Measurements from ENCODE around the gene XCL2.
"Not testable (repeated sequence)": the region's sequence is repeated elsewhere in the genome, so short reads cannot be mapped to it uniquely, and the experiment has no call there.

XCL2 gene

DNA sequence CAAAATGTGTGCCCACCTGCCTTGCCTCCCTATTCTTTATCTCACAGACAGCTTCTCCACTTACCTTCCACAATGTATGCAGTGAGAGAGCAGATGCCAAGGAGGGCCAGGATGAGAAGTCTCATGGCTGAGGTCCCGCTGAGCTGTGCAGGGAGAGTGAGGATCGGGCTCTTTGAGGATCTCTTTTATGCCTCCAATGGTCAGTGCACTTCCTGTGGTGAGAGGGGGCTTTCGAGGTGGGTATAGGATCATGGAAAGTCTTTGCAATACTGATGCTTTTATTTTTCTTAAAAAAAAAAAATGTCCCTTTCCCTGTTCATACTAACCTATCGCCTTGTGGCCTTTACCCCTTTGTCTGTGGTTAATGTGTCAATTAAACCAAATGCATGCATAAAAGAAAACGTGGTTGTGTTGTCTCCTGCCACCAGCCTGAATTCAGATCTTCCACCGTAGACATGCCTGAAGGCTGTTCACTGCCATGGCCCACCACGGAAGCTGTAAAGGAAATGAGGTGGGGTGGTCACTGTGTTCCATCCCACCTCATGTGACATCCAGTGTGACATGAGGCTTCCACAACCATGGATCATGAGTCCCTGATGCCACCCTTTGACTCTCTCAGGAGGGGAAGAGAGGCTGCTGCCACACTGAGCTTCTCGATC lies at the start of gene XCL2:
TSS of gene XCL2 (minus strand) at position 158 of the 659 bp plus-strand sequence. CDS start at position 125, 33 bp downstream.
- not testable (repeated sequence) for DNase-seq

DNA sequence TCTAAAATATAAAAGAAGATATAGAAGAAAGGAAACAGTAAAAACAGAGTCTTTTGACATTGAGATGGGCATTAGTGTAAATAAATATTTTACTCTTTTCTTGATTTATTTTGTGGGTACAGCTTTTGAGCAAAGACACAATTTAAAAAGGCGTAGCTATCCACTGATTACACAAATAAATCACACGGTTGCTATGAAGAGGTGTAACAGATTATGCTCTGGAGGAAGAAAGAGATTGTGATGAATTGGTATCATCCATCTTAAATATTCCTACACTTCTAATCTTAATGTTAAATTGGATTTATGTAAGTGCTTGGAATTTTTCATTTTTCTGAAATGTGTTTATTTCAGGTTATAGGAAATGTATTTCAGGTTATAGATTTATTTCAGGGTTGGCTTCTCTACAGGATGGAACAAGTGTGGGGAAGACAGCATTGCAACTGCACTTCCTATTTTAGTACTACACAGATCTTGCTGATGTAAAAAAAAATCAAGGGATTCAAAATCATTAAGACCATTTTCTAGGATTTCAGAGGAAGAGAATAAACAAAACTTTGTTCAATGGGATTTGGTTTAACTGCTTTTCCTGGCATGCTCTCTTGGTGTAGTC lies 47.9 kb upstream of the XCL2 start:
- DNase-seq = no peak

DNA sequence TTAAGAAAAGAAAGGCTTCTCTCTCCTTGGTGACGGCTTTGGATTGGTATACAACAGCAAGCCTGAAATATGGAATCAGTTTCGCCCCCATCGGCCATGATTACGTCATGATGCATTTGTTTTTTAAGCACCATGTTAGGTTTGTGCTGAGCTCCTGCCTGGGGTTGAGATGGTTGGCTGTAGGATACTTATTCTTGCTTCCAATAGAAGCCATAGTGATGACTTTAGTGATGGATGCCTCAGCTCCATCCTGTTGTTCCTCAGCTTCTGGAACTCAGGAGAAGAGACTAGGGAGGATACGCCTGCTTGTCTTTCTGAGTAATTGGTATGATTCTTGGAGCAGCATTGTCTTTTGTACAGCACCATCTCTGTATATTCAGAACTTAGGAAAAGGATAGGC lies 47.3 kb upstream of the XCL2 start:
- DNase-seq = no peak

GRCh38 chr1:168589167-168589566 lies 45.4 kb upstream of the XCL2 start:
- DNase-seq = no peak

DNA sequence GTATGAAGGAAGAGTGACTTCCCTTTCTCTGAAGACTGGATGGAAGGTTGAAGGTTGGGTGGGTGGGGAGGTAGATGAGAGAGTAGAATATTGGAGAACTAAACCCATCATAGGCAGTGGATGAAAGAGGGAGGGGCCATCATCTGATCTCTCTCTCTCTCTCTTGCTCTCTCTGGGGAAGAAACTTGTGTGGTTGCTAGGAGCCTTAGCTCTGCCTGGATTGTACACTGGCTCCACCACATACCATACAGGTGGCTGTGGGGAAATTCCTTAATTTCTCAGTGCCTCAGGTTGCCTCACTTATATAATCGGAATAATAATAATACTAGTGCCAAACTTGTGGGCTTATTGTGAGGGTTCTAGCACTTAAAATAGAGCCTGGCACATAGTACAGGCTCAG lies 42.1 kb upstream of the XCL2 start:
- DNase-seq = no peak

DNA sequence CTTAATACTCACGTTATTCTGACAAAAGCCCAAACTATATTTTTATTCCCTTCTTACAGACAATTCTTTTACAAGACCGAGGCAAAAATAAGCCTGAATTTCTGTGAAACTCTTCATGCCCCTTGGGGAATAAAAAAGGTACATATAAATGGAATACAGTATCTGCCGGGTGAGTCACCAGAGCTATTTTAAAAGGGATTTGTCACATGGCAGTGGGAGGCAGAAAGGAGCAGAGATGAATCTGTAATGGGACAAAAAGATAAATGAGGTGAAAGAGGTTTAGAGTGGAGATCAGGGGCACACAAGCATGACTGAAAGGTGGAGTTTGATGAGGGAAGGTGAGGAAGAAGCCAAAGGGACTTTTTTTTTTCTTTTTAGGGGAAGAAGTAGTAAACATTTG lies 41.4 kb upstream of the XCL2 start:
- DNase-seq = no peak

GRCh38 chr1:168583571-168583970 lies 39.8 kb upstream of the XCL2 start:
- no peak for DNase-seq

GRCh38 chr1:168582688-168583336 lies 39.0 kb upstream of the XCL2 start:
- DNase-seq = no peak

DNA sequence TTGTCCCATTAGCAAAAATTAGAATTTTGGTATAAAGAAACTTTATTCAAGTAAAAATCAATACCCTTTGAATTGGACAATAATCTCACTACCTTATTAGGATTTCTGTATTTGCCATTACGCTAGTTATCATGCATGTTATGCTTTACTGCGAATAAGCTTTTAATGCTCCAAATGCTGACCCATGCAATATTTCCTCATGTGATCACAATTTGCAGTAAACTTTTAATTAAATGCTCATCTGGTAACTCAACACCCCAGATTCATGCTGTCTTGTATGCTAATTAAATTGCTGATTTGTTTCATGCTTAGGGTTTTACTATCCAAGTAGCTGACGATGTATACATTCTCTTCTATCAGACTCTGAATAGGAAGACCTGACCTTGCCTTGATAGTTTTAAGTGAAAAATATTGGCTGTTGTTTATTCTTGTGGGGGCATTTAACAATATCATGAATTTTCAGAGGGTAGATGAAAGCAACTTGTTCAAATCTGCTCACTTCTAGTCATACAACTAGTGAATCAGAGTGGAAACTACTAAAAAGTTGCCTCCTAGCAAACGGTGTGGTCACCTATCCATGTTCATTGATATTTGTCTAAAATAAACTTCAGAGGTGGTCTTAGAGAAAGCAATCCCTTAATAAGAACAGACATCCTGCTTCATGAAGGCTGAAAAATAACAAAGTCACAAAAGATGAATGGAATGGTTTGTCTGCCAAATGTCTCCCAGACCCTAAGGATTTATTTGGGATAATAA lies 38.2 kb upstream of the XCL2 start:
- no peak for DNase-seq

GRCh38 chr1:168580991-168581390 lies 37.2 kb upstream of the XCL2 start:
- not testable (repeated sequence) for DNase-seq

DNA sequence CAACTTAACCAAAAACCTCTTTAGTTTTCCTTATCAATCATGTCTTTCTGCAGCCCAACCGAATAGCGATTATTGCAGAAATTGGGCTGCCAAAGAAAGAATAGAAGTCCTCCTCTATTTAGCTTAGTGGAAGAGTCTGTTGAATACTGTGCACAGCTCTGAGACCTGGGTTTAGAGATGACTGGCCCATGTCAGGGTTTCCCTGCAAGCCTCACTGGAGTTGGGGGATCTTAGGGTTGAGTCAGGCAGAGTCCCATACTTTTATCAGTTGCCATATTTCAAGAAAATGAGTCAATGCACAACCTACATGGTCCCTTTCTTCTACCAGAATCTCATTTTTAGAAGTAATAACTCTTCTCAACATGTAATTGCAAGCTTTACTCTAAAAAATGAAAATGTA lies 36.5 kb upstream of the XCL2 start:
- DNase-seq = not testable (repeated sequence)

GRCh38 chr1:168578531-168579185 lies 34.9 kb upstream of the XCL2 start:
- DNase-seq = not testable (repeated sequence)

DNA sequence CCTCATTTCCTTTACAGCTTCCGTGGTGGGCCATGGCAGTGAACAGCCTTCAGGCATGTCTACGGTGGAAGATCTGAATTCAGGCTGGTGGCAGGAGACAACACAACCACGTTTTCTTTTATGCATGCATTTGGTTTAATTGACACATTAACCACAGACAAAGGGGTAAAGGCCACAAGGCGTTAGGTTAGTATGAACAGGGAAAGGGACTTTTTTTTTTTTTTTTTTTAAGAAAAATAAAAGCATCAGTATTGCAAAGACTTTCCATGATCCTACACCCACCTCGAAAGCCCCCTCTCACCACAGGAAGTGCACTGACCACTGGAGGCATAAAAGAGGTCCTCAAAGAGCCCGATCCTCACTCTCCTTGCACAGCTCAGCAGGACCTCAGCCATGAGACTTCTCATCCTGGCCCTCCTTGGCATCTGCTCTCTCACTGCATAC lies 32.5 kb upstream of the XCL2 start, which contains the start of gene XCL1:
TSS of gene XCL1 (plus strand) at position 361 of the 444 bp plus-strand sequence. CDS start at position 394, 33 bp downstream.
- not testable (repeated sequence) for DNase-seq

- not testable (repeated sequence) for DNase-seq
Measured at GRCh38 chr1:168574234-168574633, 30.4 kb upstream of the XCL2 start.

DNA sequence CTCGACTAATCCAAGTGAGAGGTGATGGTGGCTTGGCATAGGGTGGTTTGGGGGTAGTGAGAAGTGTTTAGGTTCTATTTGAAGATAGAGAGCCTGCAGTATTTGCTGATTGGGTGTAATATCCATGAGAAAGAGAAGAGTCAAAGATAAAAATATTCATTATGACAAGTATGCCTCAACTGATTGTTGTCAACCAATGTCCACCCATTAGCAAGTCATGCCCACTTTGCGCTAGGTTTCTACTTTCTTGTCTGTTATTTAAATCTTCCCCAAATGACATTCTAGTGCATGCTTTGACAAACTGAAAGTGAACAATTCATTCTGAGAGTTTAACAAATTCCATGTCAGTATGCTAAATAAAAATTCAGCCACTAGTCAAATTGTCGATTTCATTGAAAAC lies 28.8 kb upstream of the XCL2 start:
- DNase-seq = no peak

DNA sequence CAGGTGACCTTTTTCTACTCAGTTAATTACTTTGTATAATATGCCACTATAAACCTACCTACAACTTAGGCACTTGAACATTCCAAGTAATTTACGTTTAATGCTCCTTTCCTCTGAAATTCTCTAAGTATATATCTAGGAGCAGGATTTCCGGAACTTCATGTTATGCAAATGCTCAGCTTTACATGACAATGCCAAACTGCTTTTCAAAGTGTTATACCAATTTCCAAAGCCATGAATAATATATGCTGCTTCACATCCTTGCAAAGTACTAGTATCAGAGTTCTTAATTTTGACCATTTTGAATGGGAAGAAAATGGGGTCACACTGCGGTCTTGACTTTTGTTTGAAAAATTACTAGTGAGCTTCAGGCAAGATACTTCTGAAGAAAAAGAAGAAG lies 26.9 kb upstream of the XCL2 start:
- DNase-seq = no peak

GRCh38 chr1:168568346-168568745 lies 24.5 kb upstream of the XCL2 start:
- no peak for DNase-seq

GRCh38 chr1:168567568-168567967 lies 23.8 kb upstream of the XCL2 start:
- no peak for DNase-seq

DNA sequence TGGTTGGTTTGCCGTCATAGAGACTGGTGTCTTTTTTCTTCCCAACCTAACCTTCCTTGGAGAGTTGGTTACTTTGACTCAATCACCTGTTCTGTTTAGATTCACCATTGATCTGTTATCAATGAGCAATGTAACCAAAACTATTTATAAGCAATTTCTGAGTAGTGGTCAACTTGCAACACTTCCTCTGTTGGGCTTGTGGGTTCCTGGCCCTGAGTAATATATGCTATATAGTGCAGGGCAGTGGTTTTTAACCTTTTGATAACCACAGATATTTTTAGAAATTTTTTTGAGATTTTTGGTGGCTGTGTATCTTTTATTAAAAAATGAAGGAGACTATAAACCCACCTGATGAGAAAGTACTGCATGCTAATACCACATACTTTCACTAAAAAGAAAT lies 23.2 kb upstream of the XCL2 start:
- DNase-seq = no peak

DNA sequence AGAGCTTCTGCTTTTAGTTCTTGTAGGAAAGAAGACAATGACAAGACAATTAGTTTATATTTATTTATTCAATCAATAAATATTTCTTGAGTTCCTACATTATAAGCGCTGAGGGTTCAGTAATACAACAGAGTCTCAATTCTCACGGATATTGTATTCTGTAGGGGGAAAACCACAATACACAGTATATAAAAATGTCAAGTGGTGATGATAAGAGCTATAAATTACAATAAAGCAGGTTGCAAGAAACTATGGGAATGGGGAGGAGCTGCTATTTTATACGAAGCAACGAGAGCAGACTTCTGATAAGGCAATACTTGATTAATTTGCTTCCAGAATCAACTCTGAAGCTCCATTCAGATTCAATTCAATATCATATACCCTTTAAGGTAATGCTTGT lies 22.0 kb upstream of the XCL2 start:
- no peak for DNase-seq

DNA sequence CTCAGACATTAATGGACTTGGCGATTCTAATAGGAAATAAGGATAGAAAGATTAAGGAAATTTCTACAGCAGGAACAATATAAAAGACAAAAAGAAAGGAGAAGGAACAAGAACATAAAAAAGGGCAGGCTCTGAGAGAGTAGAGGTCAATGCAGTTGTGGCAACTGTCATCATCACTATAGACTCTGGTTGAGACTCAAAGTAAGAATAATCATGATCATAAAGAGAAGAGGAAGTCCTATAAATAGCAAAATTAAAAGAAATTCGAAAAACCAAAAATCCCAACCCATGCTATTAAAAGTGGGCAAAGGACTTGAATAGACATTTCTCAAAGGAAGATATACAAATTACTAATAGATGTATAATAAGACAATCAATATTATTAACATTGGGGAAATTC lies 18.2 kb upstream of the XCL2 start:
- DNase-seq = no peak

DNA sequence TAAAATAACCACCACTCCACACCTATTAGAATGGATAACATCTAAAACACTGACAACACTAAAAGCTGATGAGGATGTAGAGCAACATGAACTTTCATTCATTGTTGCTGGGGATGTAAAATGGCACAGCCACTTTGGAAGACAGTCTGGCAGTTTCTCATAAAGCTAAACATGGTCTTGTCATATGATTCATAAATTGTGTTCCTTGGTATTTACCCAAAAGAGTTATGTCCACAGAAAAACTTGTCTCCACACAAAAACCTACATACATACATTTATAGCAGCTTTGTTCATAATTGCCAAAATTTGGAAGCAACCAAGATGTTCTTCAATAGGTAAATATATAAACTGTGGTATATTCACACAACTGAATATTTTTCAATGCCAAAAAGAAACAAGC lies 16.6 kb upstream of the XCL2 start:
- no peak for DNase-seq

GRCh38 chr1:168556647-168557046 lies 12.8 kb upstream of the XCL2 start:
- DNase-seq = no peak

Data from NCI-H2227 treated with DMSO at 0.1 percent for 48 hours (cell line).